ENCODE results near the gene SEMA3E. TPM values are rescaled to one million over a fixed set of nuclear protein-coding genes. Genes with fewer than 3 reads are reported as not detected.

Gene SEMA3E
- polyA plus RNA-seq, 1 donor from 2014 or later: 0.98 TPM

DNA sequence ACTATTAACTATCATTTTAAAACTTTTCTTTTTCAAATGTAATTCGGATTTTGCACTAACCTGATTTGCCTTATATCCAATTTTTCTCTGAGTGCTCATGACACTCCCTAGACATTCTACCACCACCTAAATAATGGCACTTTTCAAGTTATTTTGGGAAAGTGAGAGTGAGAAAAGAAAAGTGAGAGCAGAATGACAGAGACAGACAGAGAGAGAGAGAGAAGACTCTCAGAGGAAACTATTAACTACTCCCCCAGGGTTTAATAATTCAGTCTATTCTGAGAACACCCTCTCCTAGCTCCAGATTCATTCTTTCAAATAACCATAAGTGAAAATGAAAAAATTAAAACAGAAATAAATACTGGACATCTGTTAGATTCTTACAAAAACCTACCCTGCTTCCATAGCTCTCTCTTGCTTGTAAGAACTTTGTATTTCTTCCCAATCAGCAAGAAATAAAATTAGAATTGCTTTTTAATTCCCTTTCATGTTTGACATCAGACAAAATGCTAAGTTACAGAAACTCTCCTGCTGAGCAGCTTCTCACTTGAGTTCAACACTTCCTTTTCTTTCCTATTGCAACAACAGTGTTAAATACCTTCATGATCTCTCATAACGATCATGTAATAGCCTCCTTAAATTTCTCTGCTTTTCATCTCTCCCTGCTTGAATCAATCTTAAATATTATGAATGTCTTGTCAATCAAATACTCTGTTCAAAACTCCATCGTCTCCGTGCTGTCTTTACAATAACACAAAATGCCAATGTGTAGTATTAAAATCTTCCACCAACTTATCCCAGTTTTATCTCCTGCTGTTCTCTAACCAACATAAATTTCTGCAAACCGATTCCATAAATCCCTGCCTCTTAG is 191.7 kb downstream of the SEMA3E start:
- Histone ChIP-seq H3K4me3 (ENCODE audit: low read length) (no peak overlapping the region), H3K27ac (ENCODE audit: low read length) (no peak overlapping the region), H2AFZ (ENCODE audit: low read depth, low read length) (no peak overlapping the region), H3K9me2 (ENCODE audit: insufficient read depth, low read length) (no peaks in the 10 kb centered on the region), H3K9me3 (ENCODE audit: low read length) (no peaks in the 10 kb centered on the region), H3K79me2 (replicated peaks; ENCODE audit: insufficient read depth, low read length) (no peaks in the 10 kb centered on the region), H3K27me3 (ENCODE audit: insufficient read depth, low read depth, low read length) (no peaks in the 10 kb centered on the region), H3F3A (ENCODE audit: insufficient read depth, low read length, poor library complexity, severe bottlenecking) (no peaks in the 10 kb centered on the region), H4K20me1 (ENCODE audit: insufficient read depth) (no peaks in the 10 kb centered on the region), H3K36me3 (ENCODE audit: insufficient read depth, low read length) (no peaks in the 10 kb centered on the region), H3K4me2 (ENCODE audit: low read length) (no peak overlapping the region), H3K9ac (ENCODE audit: low read length) (no peak overlapping the region)
- TF ChIP-seq POLR2AphosphoS5 (IDR thresholded peaks at IDR 0.05): peak; percentile 63
- TF ChIP-seq TAF1 (IDR thresholded peaks at IDR 0.05; ENCODE audit: low read depth): no peak
- TF ChIP-seq EP300 (conservative IDR thresholded peaks at IDR 0.05; ENCODE audit: poor library complexity, severe bottlenecking): peak; percentile 74
- TF ChIP-seq EZH2 (IDR thresholded peaks at IDR 0.05; ENCODE audit: borderline replicate concordance, insufficient read depth, low read length, poor library complexity, severe bottlenecking): no peak

DNA sequence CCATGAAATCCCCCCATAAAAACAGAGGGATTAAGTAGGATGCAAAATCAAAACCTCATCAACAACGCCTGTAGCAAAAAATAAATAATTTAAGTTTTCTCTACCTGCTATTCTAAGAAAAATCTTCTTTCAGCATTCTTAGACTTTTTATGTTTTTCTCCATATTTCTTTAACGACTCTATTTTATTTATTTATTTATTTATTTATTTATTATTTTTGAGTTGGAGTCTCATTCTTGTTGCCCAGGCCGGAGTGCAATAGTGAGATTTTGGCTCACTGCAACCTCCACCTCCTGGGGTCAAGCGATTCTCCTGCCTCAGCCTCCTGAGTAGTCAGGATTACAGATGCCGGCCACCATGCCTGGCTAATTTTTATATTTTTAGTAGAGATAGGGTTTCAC is 192.5 kb downstream of the SEMA3E start:
- Histone ChIP-seq H3K27me3 (ENCODE audit: insufficient read depth, low read depth, low read length) (no peaks in the 10 kb centered on the region), H3K9me3 (ENCODE audit: low read length) (no peaks in the 10 kb centered on the region), H3K79me2 (replicated peaks; ENCODE audit: insufficient read depth, low read length) (no peaks in the 10 kb centered on the region), H3F3A (ENCODE audit: insufficient read depth, low read length, poor library complexity, severe bottlenecking) (no peaks in the 10 kb centered on the region), H3K36me3 (ENCODE audit: insufficient read depth, low read length) (no peaks in the 10 kb centered on the region), H3K4me3 (ENCODE audit: low read length) (no peak overlapping the region), H3K4me2 (ENCODE audit: low read length) (no peak overlapping the region), H3K27ac (ENCODE audit: low read length) (no peak overlapping the region), H3K9ac (ENCODE audit: low read length) (no peak overlapping the region), H4K20me1 (ENCODE audit: insufficient read depth) (no peaks in the 10 kb centered on the region), H2AFZ (ENCODE audit: low read depth, low read length) (no peak overlapping the region), H3K9me2 (ENCODE audit: insufficient read depth, low read length) (no peaks in the 10 kb centered on the region)
- TF ChIP-seq TAF1 (IDR thresholded peaks at IDR 0.05; ENCODE audit: low read depth) (no peak), MXI1 (conservative IDR thresholded peaks at IDR 0.05; ENCODE audit: poor library complexity, severe bottlenecking) (no peak), EZH2 (IDR thresholded peaks at IDR 0.05; ENCODE audit: borderline replicate concordance, insufficient read depth, low read length, poor library complexity, severe bottlenecking) (no peak), SMC3 (conservative IDR thresholded peaks at IDR 0.05; ENCODE audit: poor library complexity) (no peak), RAD21 (conservative IDR thresholded peaks at IDR 0.05) (no peak), EP300 (conservative IDR thresholded peaks at IDR 0.05; ENCODE audit: poor library complexity, severe bottlenecking) (no peak), POLR2AphosphoS5 (IDR thresholded peaks at IDR 0.05) (no peak)
- TF ChIP-seq, protein P1, sequence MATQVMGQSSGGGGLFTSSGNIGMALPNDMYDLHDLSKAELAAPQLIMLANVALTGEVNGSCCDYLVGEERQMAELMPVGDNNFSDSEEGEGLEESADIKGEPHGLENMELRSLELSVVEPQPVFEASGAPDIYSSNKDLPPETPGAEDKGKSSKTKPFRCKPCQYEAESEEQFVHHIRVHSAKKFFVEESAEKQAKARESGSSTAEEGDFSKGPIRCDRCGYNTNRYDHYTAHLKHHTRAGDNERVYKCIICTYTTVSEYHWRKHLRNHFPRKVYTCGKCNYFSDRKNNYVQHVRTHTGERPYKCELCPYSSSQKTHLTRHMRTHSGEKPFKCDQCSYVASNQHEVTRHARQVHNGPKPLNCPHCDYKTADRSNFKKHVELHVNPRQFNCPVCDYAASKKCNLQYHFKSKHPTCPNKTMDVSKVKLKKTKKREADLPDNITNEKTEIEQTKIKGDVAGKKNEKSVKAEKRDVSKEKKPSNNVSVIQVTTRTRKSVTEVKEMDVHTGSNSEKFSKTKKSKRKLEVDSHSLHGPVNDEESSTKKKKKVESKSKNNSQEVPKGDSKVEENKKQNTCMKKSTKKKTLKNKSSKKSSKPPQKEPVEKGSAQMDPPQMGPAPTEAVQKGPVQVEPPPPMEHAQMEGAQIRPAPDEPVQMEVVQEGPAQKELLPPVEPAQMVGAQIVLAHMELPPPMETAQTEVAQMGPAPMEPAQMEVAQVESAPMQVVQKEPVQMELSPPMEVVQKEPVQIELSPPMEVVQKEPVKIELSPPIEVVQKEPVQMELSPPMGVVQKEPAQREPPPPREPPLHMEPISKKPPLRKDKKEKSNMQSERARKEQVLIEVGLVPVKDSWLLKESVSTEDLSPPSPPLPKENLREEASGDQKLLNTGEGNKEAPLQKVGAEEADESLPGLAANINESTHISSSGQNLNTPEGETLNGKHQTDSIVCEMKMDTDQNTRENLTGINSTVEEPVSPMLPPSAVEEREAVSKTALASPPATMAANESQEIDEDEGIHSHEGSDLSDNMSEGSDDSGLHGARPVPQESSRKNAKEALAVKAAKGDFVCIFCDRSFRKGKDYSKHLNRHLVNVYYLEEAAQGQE (IDR thresholded peaks at IDR 0.05; ENCODE audit: borderline replicate concordance): no peak
- TF ChIP-seq, protein P2, sequence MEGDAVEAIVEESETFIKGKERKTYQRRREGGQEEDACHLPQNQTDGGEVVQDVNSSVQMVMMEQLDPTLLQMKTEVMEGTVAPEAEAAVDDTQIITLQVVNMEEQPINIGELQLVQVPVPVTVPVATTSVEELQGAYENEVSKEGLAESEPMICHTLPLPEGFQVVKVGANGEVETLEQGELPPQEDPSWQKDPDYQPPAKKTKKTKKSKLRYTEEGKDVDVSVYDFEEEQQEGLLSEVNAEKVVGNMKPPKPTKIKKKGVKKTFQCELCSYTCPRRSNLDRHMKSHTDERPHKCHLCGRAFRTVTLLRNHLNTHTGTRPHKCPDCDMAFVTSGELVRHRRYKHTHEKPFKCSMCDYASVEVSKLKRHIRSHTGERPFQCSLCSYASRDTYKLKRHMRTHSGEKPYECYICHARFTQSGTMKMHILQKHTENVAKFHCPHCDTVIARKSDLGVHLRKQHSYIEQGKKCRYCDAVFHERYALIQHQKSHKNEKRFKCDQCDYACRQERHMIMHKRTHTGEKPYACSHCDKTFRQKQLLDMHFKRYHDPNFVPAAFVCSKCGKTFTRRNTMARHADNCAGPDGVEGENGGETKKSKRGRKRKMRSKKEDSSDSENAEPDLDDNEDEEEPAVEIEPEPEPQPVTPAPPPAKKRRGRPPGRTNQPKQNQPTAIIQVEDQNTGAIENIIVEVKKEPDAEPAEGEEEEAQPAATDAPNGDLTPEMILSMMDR (IDR thresholded peaks at IDR 0.05; ENCODE audit: poor library complexity, severe bottlenecking): no peak

All from neural cell (in vitro differentiated cells).